Gastrocnemius medialis (tissue), 4 donors: ENCODE results near the gene SUV39H2. TPM values are rescaled to one million over a fixed set of nuclear protein-coding genes. Genes with fewer than 3 reads are reported as not detected.
"Not testable (repeated sequence)": the region's sequence is repeated elsewhere in the genome, so short reads cannot be mapped to it uniquely, and the experiment has no call there.

Experiments used
- ATAC-seq, 2 donors: fragments of 150-250 bp; one replicate each; pipeline ENCODE4 v1.9.1; 2016
- DNase-seq, 2 donors: peaks; one replicate each; pipeline ENCODE4 v3.0.0-alpha.2; 2019
- H3K27ac ChIP-seq, 4 donors: fragments of 200-600 bp; sonication (generic); 1 replicate in 1 of 4; 2 replicates in 3 of 4; pipeline ENCODE4 v1.5.1; 2016 to 2018; ENCODE audit warnings: mild to moderate bottlenecking in 2 of 4, moderate library complexity in 1 of 4
- H3K27me3 ChIP-seq, 3 donors: fragments of 200-600 bp; sonication (generic) in 2 of 3; 1 replicate in 1 of 3; 2 replicates in 2 of 3; pipeline versions ENCODE4 v1.5.1 to v1.6.0; 2016 to 2019; ENCODE audit warnings: mild to moderate bottlenecking in 1 of 3, moderate library complexity in 1 of 3
- H3K36me3 ChIP-seq, 2 donors: fragments of 200-600 bp; sonication (generic) in 1 of 2; one replicate each; pipeline ENCODE4 v1.5.1; 2017 to 2018
- H3K4me1 ChIP-seq, 2 donors: fragments of 200-600 bp; sonication (generic) in 1 of 2; one replicate each; pipeline ENCODE4 v1.5.1; 2016 to 2017; ENCODE audit warnings: mild to moderate bottlenecking in 2 of 2
- H3K4me3 ChIP-seq, 4 donors: fragments of 200-600 bp; sonication (generic) in 3 of 4; 1 replicate in 1 of 4; 2 replicates in 3 of 4; pipeline ENCODE4 v1.5.1; 2016 to 2019; ENCODE audit warnings: mild to moderate bottlenecking in 2 of 4
- H3K9me3 ChIP-seq, 3 donors: fragments of 200-600 bp; sonication (generic) in 2 of 3; 1 replicate in 1 of 3; 2 replicates in 2 of 3; pipeline ENCODE4 v1.5.1; 2016 to 2019
- POLR2A ChIP-seq, 2 donors: fragments of 450-650 bp; IDR thresholded peaks; one replicate each; pipeline ENCODE4 v1.6.1; 2017; ENCODE audit warnings: antibody characterized with exemption in 2 of 2, mild to moderate bottlenecking in 2 of 2, moderate library complexity in 2 of 2
- in situ Hi-C, 4 donors: fragments of 200-750 bp; cut with MboI; loops; one replicate each; pipeline versions ENCODE4 v1.15.0 to v1.8.0; 2017; ENCODE audit warnings: low sequenced_read_pairs in 4 of 4
- intact Hi-C: fragments of 100-400 bp; cut with DNase I; formaldehyde crosslinking; loops from one replicate; pipeline ENCODE4 v1.15.1; 2023; ENCODE audit warnings: low total_unique reads
- total RNA-seq, 4 donors: library from RNA; depleted of rRNA; stranded (reverse); fragments of >200 nt; gene quantifications; one replicate each; pipeline versions ENCODE4 v1.1.0 to v1.2.3, GENCODE V29; 2016
- TF ChIP-seq, protein P1 (sequence below), 5 experiments: fragments of 450-650 bp in 3 of 5; fragments of 200-600 bp in 2 of 5; sonication (generic) in 2 of 5; IDR thresholded peaks in 4 of 5; conservative IDR thresholded peaks in 1 of 5; 1 replicate in 4 of 5; 2 replicates in 1 of 5; pipeline ENCODE4 v1.5.1; 2016 to 2019; ENCODE audit warnings: antibody characterized with exemption in 5 of 5, mild to moderate bottlenecking in 3 of 5, moderate library complexity in 3 of 5

SUV39H2 gene
- total RNA-seq, 4 donors from 2014 or later: 0.71 to 7.4 (median 5.0) TPM

DNA sequence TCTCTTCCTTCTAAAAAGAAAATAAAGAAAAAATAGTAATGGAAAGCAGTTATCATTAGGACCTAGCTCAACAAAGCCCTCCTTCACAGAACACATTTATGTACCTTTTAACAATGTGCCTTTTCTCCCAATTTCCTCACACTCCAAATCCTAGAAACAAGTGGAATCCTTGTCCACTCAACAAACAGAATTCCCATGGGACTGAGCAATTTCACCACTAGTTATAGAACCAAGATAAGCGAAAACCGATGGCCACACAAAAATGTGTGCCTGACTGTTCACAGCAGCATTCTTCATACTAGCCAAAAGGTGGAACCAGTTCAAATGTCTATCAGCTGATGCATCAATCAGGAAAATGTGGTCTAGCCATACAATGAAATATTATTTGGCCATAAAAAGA, 57.9 kb downstream of the SUV39H2 start:
- H3K36me3 ChIP-seq: peaks cover 0 to 39% of the 10 kb centered on the region in 2 donors
- no peaks in the 10 kb centered on the region for H3K4me1 ChIP-seq
- no peak for ATAC-seq
- no peak for DNase-seq
- no peak overlapping the region for H3K27ac ChIP-seq
- intact Hi-C loops (no loop called here), in situ Hi-C loops (no loop called here)
- TF ChIP-seq, protein P1, sequence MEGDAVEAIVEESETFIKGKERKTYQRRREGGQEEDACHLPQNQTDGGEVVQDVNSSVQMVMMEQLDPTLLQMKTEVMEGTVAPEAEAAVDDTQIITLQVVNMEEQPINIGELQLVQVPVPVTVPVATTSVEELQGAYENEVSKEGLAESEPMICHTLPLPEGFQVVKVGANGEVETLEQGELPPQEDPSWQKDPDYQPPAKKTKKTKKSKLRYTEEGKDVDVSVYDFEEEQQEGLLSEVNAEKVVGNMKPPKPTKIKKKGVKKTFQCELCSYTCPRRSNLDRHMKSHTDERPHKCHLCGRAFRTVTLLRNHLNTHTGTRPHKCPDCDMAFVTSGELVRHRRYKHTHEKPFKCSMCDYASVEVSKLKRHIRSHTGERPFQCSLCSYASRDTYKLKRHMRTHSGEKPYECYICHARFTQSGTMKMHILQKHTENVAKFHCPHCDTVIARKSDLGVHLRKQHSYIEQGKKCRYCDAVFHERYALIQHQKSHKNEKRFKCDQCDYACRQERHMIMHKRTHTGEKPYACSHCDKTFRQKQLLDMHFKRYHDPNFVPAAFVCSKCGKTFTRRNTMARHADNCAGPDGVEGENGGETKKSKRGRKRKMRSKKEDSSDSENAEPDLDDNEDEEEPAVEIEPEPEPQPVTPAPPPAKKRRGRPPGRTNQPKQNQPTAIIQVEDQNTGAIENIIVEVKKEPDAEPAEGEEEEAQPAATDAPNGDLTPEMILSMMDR (IDR thresholded peaks at IDR 0.05 in 4 of 5, conservative IDR thresholded peaks at IDR 0.05 in 1 of 5): no peak
- TF ChIP-seq POLR2A (IDR thresholded peaks at IDR 0.05): no peak
- no peaks in the 10 kb centered on the region for H3K27me3 ChIP-seq
- no peak overlapping the region for H3K4me3 ChIP-seq
- H3K9me3 ChIP-seq: no peaks in the 10 kb centered on the region

GRCh38 chr10:14938971-14939370, 60.3 kb downstream of the SUV39H2 start:
- H3K9me3 ChIP-seq, H3K4me3 ChIP-seq, in situ Hi-C loops, intact Hi-C loops, H3K27ac ChIP-seq, H3K4me1 ChIP-seq, ATAC-seq, DNase-seq, H3K27me3 ChIP-seq: not testable (repeated sequence)
- H3K36me3 ChIP-seq: peaks cover 0 to 23% of the 10 kb centered on the region in 2 donors

- H3K4me3 ChIP-seq, in situ Hi-C loops, intact Hi-C loops, H3K27me3 ChIP-seq, H3K9me3 ChIP-seq, ATAC-seq, H3K27ac ChIP-seq, H3K4me1 ChIP-seq, DNase-seq: not testable (repeated sequence)
- H3K36me3 ChIP-seq: peaks cover 0 to 23% of the 10 kb centered on the region in 2 donors
Measured at GRCh38 chr10:14942147-14942949, 63.7 kb downstream of the SUV39H2 start.

DNA sequence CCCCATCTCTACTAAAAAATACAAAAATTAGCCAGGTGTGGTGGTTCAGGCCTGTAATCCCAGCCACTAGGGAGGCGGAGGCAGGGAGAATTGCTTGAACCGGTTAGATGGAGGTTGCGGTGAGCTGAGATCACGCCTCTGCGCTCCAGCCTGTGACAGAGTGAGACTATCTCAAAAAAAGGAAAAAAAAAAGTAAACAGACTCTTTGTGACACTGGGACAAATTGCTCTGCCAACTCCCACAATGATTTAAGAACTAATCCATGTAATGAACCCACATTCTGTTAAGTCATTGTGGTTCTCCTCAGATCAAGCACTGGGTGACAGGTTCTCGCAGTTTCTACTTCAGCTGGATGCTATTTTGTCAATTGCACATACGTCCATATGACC, 64.3 kb downstream of the SUV39H2 start:
- DNase-seq, intact Hi-C loops: not testable (repeated sequence)

DNA sequence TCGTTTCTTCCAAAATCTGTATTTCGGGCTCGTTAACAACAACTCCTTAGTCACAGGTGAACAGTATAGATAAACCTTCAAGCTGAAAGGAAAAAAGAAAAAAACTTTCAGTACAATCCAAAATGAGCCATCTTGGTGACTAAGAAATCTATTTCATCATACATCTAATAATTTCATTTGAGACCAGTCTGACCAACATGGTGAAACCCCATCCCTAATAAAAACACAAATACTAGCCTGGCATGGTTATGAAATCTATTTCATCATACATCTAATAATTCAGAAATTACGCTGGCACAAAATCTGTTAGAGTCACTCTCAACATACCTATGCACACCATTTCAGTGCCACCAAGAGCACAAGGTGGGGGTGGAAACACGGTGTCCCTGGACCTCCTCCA, 66.4 kb downstream of the SUV39H2 start:
- intact Hi-C loops: no loop called here
- in situ Hi-C loops: no loop called here
- Histone ChIP-seq H3K9me3 (no peaks in the 10 kb centered on the region), H3K27me3 (no peaks in the 10 kb centered on the region), H3K27ac (no peak overlapping the region), H3K36me3 (peaks cover 0 to 38% of the 10 kb centered on the region in 2 donors), H3K4me1 (no peaks in the 10 kb centered on the region), H3K4me3 (no peak overlapping the region)
- no peak for ATAC-seq
- TF ChIP-seq, protein P1 (IDR thresholded peaks at IDR 0.05 in 4 of 5, conservative IDR thresholded peaks at IDR 0.05 in 1 of 5): no peak
- no peak for TF ChIP-seq POLR2A (IDR thresholded peaks at IDR 0.05)
- no peak for DNase-seq

More for the DNA sequence above, 64.3 kb downstream of the SUV39H2 start:
- H3K4me3 ChIP-seq, H3K4me1 ChIP-seq, in situ Hi-C loops, H3K9me3 ChIP-seq, H3K27ac ChIP-seq, H3K27me3 ChIP-seq, ATAC-seq: not testable (repeated sequence)
- peaks cover 0 to 29% of the 10 kb centered on the region in 2 donors for H3K36me3 ChIP-seq

DNA sequence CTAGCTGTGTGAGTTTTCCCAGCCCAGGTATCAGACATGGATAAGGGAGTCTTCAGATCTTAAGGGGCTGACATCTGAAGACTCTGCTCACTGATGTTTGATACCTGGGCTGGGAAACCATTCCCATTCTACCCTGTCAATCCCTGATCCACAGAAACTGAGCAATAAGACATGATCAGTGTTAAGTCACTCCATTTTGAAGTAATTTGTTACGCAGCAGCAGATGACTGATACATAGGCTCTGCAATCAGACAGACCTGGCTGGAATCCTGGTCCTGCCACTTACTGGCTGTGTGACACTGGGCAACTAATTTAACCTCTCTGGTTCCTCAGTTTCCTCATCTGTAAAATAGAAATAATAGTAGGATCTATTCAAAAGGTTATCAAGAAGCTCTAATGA, 68.6 kb downstream of the SUV39H2 start:
- no peaks in the 10 kb centered on the region for H3K9me3 ChIP-seq
- no peak for DNase-seq
- H3K36me3 ChIP-seq: peaks cover 0 to 33% of the 10 kb centered on the region in 2 donors
- in situ Hi-C loops (no loop called here), intact Hi-C loops (no loop called here)
- no peaks in the 10 kb centered on the region for H3K4me1 ChIP-seq
- H3K27ac ChIP-seq: no peak overlapping the region
- ATAC-seq: no peak
- no peaks in the 10 kb centered on the region for H3K27me3 ChIP-seq
- no peak for TF ChIP-seq POLR2A (IDR thresholded peaks at IDR 0.05)
- TF ChIP-seq, protein P1 (IDR thresholded peaks at IDR 0.05 in 4 of 5, conservative IDR thresholded peaks at IDR 0.05 in 1 of 5): no peak
- H3K4me3 ChIP-seq: no peak overlapping the region
